Astrocyte of the spinal cord (primary cell): ENCODE measurements around the gene TENM4.

ENCODE experiments used
- DNase-seq: peaks from one replicate; pipeline ENCODE4 v3.0.0; 2011; ENCODE audit warnings: low read depth, low spot score
- H3K4me3 ChIP-seq: 2 replicates; pipeline ENCODE4 v1.5.1; 2011; ENCODE audit warnings: low read depth, mild to moderate bottlenecking, low read length, moderate library complexity
- in situ Hi-C: cut with HindIII; loops from 2 replicates; pipeline ENCODE4 v1.10.0; 2017; ENCODE audit warnings: low sequenced_read_pairs
- TF ChIP-seq, protein P1 (sequence below): IDR thresholded peaks from 2 replicates; pipeline ENCODE4 v1.5.1; 2012; ENCODE audit warnings: low read depth, mild to moderate bottlenecking, low read length, inconsistent platforms

The TENM4 gene

DNA sequence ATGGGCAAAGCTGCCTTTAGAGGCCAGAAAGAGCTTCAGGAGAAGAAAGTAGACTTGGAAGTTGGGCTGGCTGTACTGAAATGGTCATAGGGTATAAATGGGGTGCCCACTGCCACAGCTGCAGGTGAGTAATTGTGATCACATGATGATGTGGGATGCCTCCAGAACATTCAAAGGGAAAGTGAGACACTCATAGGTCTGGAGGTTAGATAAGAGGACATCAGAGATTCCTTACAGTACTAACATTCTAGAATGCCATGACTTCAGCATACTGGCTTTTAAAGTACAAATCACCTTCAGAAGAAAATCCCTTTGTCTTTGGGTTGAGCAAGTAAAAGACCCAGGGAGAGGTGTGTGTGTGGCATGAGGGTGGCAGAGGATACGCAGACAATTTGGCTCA lies 419.2 kb downstream of the TENM4 start:
- no peak overlapping the region for H3K4me3 ChIP-seq
- TF ChIP-seq, protein P1, sequence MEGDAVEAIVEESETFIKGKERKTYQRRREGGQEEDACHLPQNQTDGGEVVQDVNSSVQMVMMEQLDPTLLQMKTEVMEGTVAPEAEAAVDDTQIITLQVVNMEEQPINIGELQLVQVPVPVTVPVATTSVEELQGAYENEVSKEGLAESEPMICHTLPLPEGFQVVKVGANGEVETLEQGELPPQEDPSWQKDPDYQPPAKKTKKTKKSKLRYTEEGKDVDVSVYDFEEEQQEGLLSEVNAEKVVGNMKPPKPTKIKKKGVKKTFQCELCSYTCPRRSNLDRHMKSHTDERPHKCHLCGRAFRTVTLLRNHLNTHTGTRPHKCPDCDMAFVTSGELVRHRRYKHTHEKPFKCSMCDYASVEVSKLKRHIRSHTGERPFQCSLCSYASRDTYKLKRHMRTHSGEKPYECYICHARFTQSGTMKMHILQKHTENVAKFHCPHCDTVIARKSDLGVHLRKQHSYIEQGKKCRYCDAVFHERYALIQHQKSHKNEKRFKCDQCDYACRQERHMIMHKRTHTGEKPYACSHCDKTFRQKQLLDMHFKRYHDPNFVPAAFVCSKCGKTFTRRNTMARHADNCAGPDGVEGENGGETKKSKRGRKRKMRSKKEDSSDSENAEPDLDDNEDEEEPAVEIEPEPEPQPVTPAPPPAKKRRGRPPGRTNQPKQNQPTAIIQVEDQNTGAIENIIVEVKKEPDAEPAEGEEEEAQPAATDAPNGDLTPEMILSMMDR, result no peak
- no peak for DNase-seq
- in situ Hi-C loops, result no loop called here

DNA sequence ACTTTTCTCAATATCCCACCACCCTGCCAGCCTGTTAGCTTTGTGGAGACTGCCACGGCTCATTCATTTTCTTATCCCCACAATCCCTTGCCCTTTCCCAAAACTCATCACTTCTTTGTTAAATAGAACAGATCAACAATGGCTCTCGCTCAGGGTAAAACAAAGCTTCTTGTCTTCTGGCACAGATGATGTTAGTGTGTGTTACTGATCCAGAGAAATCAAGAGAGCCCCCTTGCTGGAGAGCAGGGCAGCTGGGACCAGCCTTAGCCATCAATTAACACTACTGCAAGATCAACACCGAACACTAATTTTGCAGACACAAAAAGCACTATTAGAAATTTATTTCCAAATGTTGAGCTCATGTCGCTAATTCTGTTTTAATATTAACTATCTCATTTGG lies 420.9 kb downstream of the TENM4 start:
- no peak for DNase-seq
- in situ Hi-C loops, result no loop called here
- no peak overlapping the region for H3K4me3 ChIP-seq
- TF ChIP-seq, protein P1, result no peak

DNA sequence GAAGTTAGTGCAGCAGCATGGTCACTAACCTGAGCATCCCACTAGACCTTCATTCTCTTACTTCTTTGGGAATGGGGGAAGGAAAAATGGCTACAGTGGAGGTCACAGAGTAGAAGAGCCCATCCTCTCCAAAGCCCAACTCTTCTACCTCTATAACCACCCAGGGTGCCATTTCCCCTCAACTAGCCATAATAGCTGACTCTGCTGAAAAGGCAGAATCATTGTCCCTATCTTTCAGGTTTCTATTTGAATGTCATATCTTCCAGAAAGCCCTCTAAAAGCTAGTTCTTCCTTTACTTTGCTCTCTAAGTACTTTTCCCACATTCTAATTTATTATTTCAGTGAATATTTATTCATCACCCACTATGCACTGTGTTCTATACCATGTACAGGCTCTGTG lies 421.6 kb downstream of the TENM4 start:
- no peak overlapping the region for H3K4me3 ChIP-seq
- no peak for DNase-seq
- in situ Hi-C loops, result no loop called here
- TF ChIP-seq, protein P1, result no peak

DNA sequence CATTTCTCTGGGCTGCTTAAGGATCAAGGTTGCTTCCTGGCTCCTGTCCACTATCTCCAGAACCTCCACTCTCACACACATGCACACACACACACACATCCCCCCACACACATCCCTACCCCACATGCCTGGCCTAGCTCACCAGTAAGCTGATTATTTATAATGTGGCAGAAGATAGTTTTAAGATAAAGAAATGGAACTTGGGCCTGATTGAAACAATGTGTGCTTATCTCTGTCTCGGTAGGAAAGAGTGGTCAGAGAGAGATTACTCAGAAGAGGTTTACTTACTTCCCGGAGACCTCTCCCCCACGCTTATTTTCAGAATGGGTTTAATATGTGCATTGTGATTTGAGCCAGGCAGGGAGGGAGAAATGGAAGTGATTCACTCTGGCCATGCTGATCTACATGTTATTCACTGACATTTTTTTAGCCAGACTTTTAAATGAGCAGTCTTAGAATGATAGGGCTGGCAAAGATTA lies 422.4 kb downstream of the TENM4 start:
- no peak overlapping the region for H3K4me3 ChIP-seq
- TF ChIP-seq, protein P1, result no peak
- peak; percentile 88 for DNase-seq
- in situ Hi-C loops, result no loop called here

DNA sequence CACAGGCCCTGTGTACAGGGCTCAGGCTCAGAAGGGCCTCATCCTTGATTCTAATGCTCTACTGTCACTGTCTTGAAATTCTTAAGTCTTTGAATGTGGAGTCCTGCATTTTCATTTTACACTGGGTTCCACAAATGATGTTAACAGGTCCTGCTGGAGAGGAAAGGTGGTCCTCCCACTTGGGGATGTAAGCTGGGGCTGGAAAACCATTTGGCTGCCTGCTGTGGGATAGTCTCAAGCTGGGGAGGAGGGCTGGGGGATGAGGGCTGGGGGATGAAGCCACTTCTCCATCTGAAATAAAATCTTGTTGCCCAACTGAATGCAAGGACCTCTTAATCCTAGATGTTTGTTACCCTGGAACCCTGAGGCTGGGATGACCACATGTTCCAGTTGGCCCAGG lies 423.0 kb downstream of the TENM4 start:
- DNase-seq, result peak; percentile 16
- TF ChIP-seq, protein P1, result no peak
- no peak overlapping the region for H3K4me3 ChIP-seq
- in situ Hi-C loops, result no loop called here

DNA sequence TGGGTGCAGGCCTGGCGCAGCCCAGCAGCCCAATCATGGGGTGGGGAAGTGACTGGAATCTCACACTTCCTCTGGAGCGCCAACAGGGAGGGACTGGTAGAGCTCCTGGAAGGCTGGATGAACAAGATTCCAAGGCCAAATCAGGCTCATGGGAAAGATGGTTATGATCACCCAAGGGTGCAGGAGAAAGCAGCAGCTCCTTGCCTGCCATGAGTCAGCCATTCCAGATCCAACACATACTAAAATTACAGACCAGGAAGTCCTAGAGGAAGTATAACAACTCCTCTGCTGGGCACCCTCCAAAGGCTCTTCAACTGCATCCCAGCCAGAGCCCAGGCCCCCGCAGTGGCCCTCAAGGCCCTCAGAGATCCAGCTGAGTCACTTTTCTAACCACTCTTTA lies 427.3 kb downstream of the TENM4 start:
- no peak for DNase-seq
- H3K4me3 ChIP-seq, result no peak overlapping the region
- TF ChIP-seq, protein P1, result no peak
- in situ Hi-C loops, result no loop called here

DNA sequence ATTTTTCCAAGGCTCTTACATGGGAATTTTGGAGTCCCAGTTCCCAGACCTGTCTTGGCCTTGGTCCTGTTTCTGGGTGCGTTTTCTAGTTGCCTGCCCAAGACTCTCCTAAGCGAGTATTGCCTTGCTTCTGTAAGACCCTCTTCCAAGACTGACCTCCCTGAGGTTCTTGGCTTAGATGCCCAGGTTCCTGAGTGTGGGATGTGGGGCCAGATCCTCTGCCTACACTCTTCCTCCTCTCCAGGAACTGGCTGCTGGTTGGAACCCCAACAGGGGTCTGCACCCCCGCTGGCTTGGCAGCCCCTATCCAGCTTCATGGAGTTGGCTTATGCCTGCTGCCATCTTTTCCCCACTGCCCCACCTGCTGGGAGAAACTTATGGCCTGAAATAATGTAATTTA lies 429.5 kb downstream of the TENM4 start:
- in situ Hi-C loops, result no loop called here
- TF ChIP-seq, protein P1, result no peak

More for the DNA sequence above, 429.5 kb downstream of the TENM4 start:
- H3K4me3 ChIP-seq, result no peak overlapping the region
- no peak for DNase-seq
